OCI-LY7 (cell line): ENCODE measurements around the gene VPS13D. TPM values are rescaled to one million over a fixed set of nuclear protein-coding genes. Genes with fewer than 3 reads are reported as not detected.

ENCODE experiments used
- BruUV-seq: library from RNA; stranded (reverse); fragments of 400-500 nt; replicated peaks from 2 replicates; lab custom pipeline; 2021; lab: Mats Ljungman, UMichigan
- CTCF ChIA-PET: fragments of 300-600 bp; sonication (Branson Sonifier 250); formaldehyde crosslinking; loops from one replicate; lab custom pipeline; 2022; ENCODE audit warnings: antibody characterized with exemption; ENCODE audit not compliant: unreplicated experiment; lab: Charles Lee
- POLR2A ChIA-PET: fragments of 300-600 bp; sonication (Branson Sonifier 250); formaldehyde crosslinking; loops from one replicate; lab custom pipeline; 2022; ENCODE audit warnings: antibody characterized with exemption; lab: Charles Lee
- DNase-seq: peaks from one replicate; pipeline ENCODE4 v3.0.0-alpha.2; 2015; ENCODE audit warnings: low spot score
- H2AFZ ChIP-seq: fragments of 200-600 bp; sonication (generic), shearing (Covaris generic); 2 replicates; pipeline ENCODE4 v1.6.1; 2014; ENCODE audit warnings: mild to moderate bottlenecking, antibody characterized with exemption, low read length, moderate library complexity
- H3K27ac ChIP-seq: fragments of 200-600 bp; sonication (generic); 2 replicates; pipeline ENCODE4 v1.5.1; 2014; ENCODE audit warnings: mixed run types, low read depth, mild to moderate bottlenecking, moderate library complexity, low read length, inconsistent platforms; ENCODE audit not compliant: poor library complexity, severe bottlenecking
- H3K36me3 ChIP-seq: fragments of 200-600 bp; sonication (generic); 2 replicates; pipeline ENCODE4 v1.6.1; 2014; ENCODE audit warnings: mild to moderate bottlenecking, antibody characterized with exemption, low read length, moderate library complexity, mixed read lengths; ENCODE audit not compliant: insufficient read depth
- H3K4me1 ChIP-seq: fragments of 200-600 bp; sonication (generic); 2 replicates; pipeline ENCODE4 v1.5.1; 2014; ENCODE audit warnings: mild to moderate bottlenecking, low read length; ENCODE audit not compliant: insufficient read depth, poor library complexity, severe bottlenecking
- H3K4me2 ChIP-seq: fragments of 200-600 bp; sonication (generic); 2 replicates; pipeline ENCODE4 v1.6.1; 2014; ENCODE audit warnings: mild to moderate bottlenecking, low read length
- H3K4me3 ChIP-seq: fragments of 200-600 bp; sonication (generic); 2 replicates; pipeline ENCODE4 v1.5.1; 2014; ENCODE audit warnings: mild to moderate bottlenecking, low read depth, low read length; ENCODE audit not compliant: poor library complexity, severe bottlenecking
- H3K79me2 ChIP-seq: fragments of 200-600 bp; sonication (generic); 2 replicates; pipeline ENCODE4 v1.6.1; 2016; ENCODE audit warnings: low read depth, mild to moderate bottlenecking, low read length, moderate library complexity, mixed read lengths; ENCODE audit not compliant: insufficient read depth
- H3K9me2 ChIP-seq: fragments of 200-600 bp; sonication (generic); 2 replicates; pipeline ENCODE4 v1.6.1; 2016; ENCODE audit warnings: mild to moderate bottlenecking, low read length, mixed read lengths; ENCODE audit not compliant: insufficient read depth
- H3K9me3 ChIP-seq: fragments of 200-600 bp; sonication (generic); 2 replicates; pipeline ENCODE4 v1.6.1; 2014; ENCODE audit warnings: mild to moderate bottlenecking, mixed run types, low read length, mixed read lengths
- H4K20me1 ChIP-seq: fragments of 200-600 bp; sonication (generic); 2 replicates; pipeline ENCODE4 v1.6.1; 2014; ENCODE audit warnings: mild to moderate bottlenecking, antibody characterized with exemption, low read length, moderate library complexity, mixed read lengths; ENCODE audit not compliant: insufficient read depth
- EZH2phosphoT487 ChIP-seq: fragments of 200-600 bp; sonication (generic); IDR thresholded peaks from 2 replicates; pipeline ENCODE4 v1.6.1; 2018; ENCODE audit warnings: low read depth, borderline replicate concordance, mild to moderate bottlenecking, mixed run types, antibody characterized with exemption, low read length, moderate library complexity, mixed read lengths
- intact Hi-C: fragments of 100-400 bp; cut with micrococcal nuclease; formaldehyde crosslinking; loops from one replicate; pipeline ENCODE4 v1.10.0; 2022; ENCODE audit not compliant: unreplicated experiment
- total RNA-seq, 2 experiments: library from RNA; depleted of rRNA in 1 of 2; stranded (reverse); fragments of >200 nt in 1 of 2; shearing (Covaris generic) in 1 of 2; gene quantifications; 2 replicates each; pipeline ENCODE4 v1.2.3, GENCODE V29; 2014 to 2022
- TF ChIP-seq, protein P1 (sequence below): fragments of 200-600 bp; sonication (generic); conservative IDR thresholded peaks from 2 replicates; pipeline ENCODE4 v1.5.1; 2014; ENCODE audit warnings: mild to moderate bottlenecking, antibody characterized with exemption, low read length, moderate library complexity, mixed read lengths

VPS13D gene
- total RNA-seq, 2 experiments from 2014 or later = 23.9 to 39.2 TPM

DNA sequence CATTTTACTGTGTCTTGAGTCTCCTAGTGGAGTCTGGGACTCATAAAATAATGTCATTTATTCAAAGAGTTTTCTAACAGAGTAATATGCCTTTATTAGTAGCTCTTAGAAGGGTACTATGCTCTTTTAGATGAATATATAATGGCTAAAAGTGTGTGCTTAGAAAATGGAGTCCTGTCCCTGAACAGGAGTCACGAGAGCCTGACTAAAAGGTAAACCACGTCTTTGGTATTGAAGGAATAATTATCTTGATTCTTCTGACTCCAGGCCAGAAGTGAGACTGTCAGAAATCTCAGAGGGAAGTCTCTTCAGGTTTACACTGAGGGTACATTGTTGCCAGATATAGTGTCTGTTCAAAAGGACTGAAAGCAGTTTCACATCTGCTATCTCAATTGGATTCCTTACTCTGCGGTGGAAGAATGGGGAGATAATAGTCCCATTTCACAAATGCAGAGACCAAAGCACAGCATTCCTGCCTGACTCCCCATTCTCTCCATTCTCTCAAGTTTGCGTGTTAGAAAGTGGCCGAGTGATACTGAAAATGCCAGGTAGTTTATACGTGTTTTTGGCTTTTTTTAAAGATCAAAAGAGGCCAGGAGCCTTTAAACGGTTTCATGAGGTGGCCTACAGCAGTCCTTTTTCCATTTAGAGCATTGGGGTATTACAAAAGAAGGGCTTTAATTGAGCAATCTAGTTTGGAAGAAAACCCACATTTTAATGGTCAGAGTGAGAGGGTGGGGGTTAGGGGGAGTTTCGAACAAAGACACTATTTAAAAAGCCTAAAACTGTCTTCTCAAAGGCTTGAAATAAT lies 176.6 kb downstream of the VPS13D start:
- Histone ChIP-seq H3K9me2 (no peaks in the 10 kb centered on the region), H3K4me1 (no peaks in the 10 kb centered on the region), H3K9me3 (no peaks in the 10 kb centered on the region), H4K20me1 (no peaks in the 10 kb centered on the region), H2AFZ (no peak overlapping the region), H3K27ac (no peak overlapping the region), H3K36me3 (peaks cover 49% of the 10 kb centered on the region), H3K4me2 (no peak overlapping the region), H3K79me2 (no peaks in the 10 kb centered on the region), H3K4me3 (no peak overlapping the region)
- CTCF ChIA-PET = no interaction called here
- no peak for TF ChIP-seq EZH2phosphoT487
- TF ChIP-seq, protein P1, sequence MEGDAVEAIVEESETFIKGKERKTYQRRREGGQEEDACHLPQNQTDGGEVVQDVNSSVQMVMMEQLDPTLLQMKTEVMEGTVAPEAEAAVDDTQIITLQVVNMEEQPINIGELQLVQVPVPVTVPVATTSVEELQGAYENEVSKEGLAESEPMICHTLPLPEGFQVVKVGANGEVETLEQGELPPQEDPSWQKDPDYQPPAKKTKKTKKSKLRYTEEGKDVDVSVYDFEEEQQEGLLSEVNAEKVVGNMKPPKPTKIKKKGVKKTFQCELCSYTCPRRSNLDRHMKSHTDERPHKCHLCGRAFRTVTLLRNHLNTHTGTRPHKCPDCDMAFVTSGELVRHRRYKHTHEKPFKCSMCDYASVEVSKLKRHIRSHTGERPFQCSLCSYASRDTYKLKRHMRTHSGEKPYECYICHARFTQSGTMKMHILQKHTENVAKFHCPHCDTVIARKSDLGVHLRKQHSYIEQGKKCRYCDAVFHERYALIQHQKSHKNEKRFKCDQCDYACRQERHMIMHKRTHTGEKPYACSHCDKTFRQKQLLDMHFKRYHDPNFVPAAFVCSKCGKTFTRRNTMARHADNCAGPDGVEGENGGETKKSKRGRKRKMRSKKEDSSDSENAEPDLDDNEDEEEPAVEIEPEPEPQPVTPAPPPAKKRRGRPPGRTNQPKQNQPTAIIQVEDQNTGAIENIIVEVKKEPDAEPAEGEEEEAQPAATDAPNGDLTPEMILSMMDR = no peak
- POLR2A ChIA-PET = no interaction called here
- intact Hi-C loops = no loop called here
- no peak for DNase-seq
- BruUV-seq = no TSS peak

DNA sequence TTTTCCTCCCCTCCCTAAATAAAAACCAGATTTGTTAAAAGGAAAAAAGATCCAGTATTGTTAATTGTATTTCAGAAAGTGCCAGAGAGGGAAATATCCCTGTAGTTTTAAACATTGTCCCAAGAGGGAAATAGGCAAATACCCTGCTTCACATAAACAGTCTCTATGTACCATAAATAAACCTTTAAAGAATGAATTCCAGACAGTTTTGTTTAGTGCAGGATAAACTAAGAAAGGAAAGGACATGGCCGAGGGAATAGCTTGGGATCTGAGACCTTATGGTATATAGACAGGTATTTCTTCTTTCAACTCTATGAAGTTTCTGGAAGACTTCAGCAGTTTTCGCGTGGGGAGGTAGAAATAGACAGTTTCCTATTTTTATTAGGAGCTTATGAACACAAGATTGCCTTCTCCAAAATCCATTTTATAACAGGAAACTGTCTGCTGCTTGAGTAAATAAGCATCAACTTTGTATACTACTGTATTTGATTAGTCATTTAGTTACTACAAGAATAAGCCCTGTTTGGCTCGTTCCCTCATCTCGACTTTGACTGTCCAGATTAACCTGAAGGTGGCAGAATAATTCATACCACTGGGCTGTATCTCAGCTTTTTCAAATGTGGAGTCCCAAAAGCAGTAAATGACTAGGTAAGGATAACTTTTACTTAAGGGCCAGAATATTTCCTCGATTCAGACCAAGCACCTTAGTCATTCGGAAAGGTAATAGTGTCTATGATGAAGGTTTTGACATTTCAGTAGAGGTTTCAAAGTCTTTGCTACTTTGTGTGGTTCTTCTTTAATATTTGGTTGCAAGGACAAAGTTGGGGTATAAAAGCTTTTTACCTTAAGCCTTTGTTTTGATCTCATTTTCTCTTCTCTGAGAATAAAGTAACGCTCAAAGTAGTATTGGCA lies 177.5 kb downstream of the VPS13D start:
- DNase-seq = no peak
- BruUV-seq = no TSS peak
- Histone ChIP-seq H2AFZ (no peak overlapping the region), H4K20me1 (no peaks in the 10 kb centered on the region), H3K79me2 (no peaks in the 10 kb centered on the region), H3K4me1 (no peaks in the 10 kb centered on the region), H3K4me2 (no peak overlapping the region), H3K9me2 (no peaks in the 10 kb centered on the region), H3K9me3 (no peaks in the 10 kb centered on the region), H3K4me3 (no peak overlapping the region), H3K36me3 (peaks cover 42% of the 10 kb centered on the region), H3K27ac (no peak overlapping the region)
- intact Hi-C loops = no loop called here
- ChIA-PET POLR2A (no interaction called here), CTCF (no interaction called here)
- TF ChIP-seq EZH2phosphoT487 = no peak
- TF ChIP-seq, protein P1 = 0 out of 2 replicates have a peak, but pooled peaks have one; percentile 33
